Neural cell (in vitro differentiated cells): ENCODE data around the gene THBS1. TPM values are rescaled to one million over a fixed set of nuclear protein-coding genes. Genes with fewer than 3 reads are reported as not detected.

ENCODE experiments used
- H2AFZ ChIP-seq: fragments of 200-600, 300-800 bp; sonication (generic), shearing (Covaris generic); 2 replicates; pipeline ENCODE4 v1.6.0; 2014; ENCODE audit warnings: low read depth, mild to moderate bottlenecking, antibody characterized with exemption, low read length, moderate library complexity
- H3F3A ChIP-seq: fragments of 200-600 bp; shearing (Covaris generic); 2 replicates; pipeline ENCODE4 v1.6.1; 2016; ENCODE audit warnings: mild to moderate bottlenecking, moderate library complexity, mixed read lengths, antibody characterized with exemption, low read length; ENCODE audit not compliant: insufficient read depth, poor library complexity, severe bottlenecking
- H3K27ac ChIP-seq: fragments of 200-600, 300-800 bp; sonication (generic), shearing (Covaris generic); 2 replicates; pipeline ENCODE4 v1.5.1; 2014; ENCODE audit warnings: mild to moderate bottlenecking, low read length, moderate library complexity
- H3K27me3 ChIP-seq: fragments of 300-800, 200-600 bp; sonication (generic), shearing (Covaris generic); 2 replicates; pipeline ENCODE4 v1.6.0; 2014; ENCODE audit warnings: mild to moderate bottlenecking, low read depth, low read length, moderate library complexity; ENCODE audit not compliant: insufficient read depth
- H3K36me3 ChIP-seq: fragments of 300-800, 200-600 bp; sonication (generic), shearing (Covaris generic); 2 replicates; pipeline ENCODE4 v1.5.1; 2014; ENCODE audit warnings: mild to moderate bottlenecking, antibody characterized with exemption, low read length, moderate library complexity; ENCODE audit not compliant: insufficient read depth
- H3K4me2 ChIP-seq: fragments of 300-800, 200-600 bp; sonication (generic), shearing (Covaris generic); 2 replicates; pipeline ENCODE4 v1.6.0; 2014; ENCODE audit warnings: mild to moderate bottlenecking, low read length
- H3K4me3 ChIP-seq: fragments of 300-800, 200-600 bp; sonication (generic), shearing (Covaris generic); 2 replicates; pipeline ENCODE4 v1.5.1; 2014; ENCODE audit warnings: mild to moderate bottlenecking, low read length, moderate library complexity
- H3K79me2 ChIP-seq: fragments of 200-600 bp; shearing (Covaris generic); replicated peaks from 2 replicates; pipeline ENCODE4 v1.6.0; 2014; ENCODE audit warnings: mild to moderate bottlenecking, low read length, moderate library complexity; ENCODE audit not compliant: insufficient read depth
- H3K9ac ChIP-seq: fragments of 300-800, 200-600 bp; sonication (generic), shearing (Covaris generic); 2 replicates; pipeline ENCODE4 v1.6.1; 2016; ENCODE audit warnings: mild to moderate bottlenecking, low read length, mixed read lengths
- H3K9me2 ChIP-seq: fragments of 200-600 bp; shearing (Covaris generic); 2 replicates; pipeline ENCODE4 v1.6.1; 2016; ENCODE audit warnings: mild to moderate bottlenecking, low read length, mixed read lengths; ENCODE audit not compliant: insufficient read depth
- H3K9me3 ChIP-seq: fragments of 200-600, 300-800 bp; sonication (generic), shearing (Covaris generic); 2 replicates; pipeline ENCODE4 v1.6.1; 2016; ENCODE audit warnings: mild to moderate bottlenecking, mixed run types, low read length, moderate library complexity, mixed read lengths
- H4K20me1 ChIP-seq: fragments of 200-600 bp; shearing (Covaris generic); 2 replicates; pipeline ENCODE4 v1.6.1; 2016; ENCODE audit warnings: mild to moderate bottlenecking, mixed run types; ENCODE audit not compliant: insufficient read depth
- CTCF ChIP-seq: fragments of 450-650 bp; IDR thresholded peaks from 2 replicates; pipeline ENCODE4 v1.5.1; 2014; ENCODE audit warnings: antibody characterized with exemption, mild to moderate bottlenecking, moderate library complexity; ENCODE audit not compliant: poor library complexity, severe bottlenecking
- EP300 ChIP-seq: fragments of 450-650 bp; conservative IDR thresholded peaks from 2 replicates; pipeline ENCODE4 v1.6.1; 2014; ENCODE audit warnings: antibody characterized with exemption, mild to moderate bottlenecking, moderate library complexity; ENCODE audit not compliant: poor library complexity, severe bottlenecking
- EZH2 ChIP-seq: fragments of 200-600, 300-800 bp; shearing (Covaris generic), sonication (generic); IDR thresholded peaks from 2 replicates; pipeline ENCODE4 v1.6.1; 2014; ENCODE audit warnings: antibody characterized with exemption, low read length, borderline replicate concordance, mild to moderate bottlenecking; ENCODE audit not compliant: insufficient read depth, poor library complexity, severe bottlenecking
- MXI1 ChIP-seq: fragments of 450-650 bp; conservative IDR thresholded peaks from 2 replicates; pipeline ENCODE4 v1.6.1; 2014; ENCODE audit warnings: antibody characterized with exemption, mild to moderate bottlenecking; ENCODE audit not compliant: poor library complexity, severe bottlenecking
- POLR2AphosphoS5 ChIP-seq: IDR thresholded peaks from 2 replicates; pipeline ENCODE4 v1.6.1; 2012
- RAD21 ChIP-seq: fragments of 450-650 bp; conservative IDR thresholded peaks from 2 replicates; pipeline ENCODE4 v1.6.1; 2014; ENCODE audit warnings: antibody characterized with exemption, mild to moderate bottlenecking, moderate library complexity
- REST ChIP-seq: IDR thresholded peaks from 2 replicates; pipeline ENCODE4 v1.6.1; 2012; ENCODE audit warnings: borderline replicate concordance
- SMC3 ChIP-seq: fragments of 450-650 bp; conservative IDR thresholded peaks from 2 replicates; pipeline ENCODE4 v1.6.1; 2014; ENCODE audit warnings: antibody characterized with exemption, mild to moderate bottlenecking, moderate library complexity; ENCODE audit not compliant: poor library complexity
- TAF1 ChIP-seq: IDR thresholded peaks from 2 replicates; pipeline ENCODE4 v1.6.1; 2012; ENCODE audit warnings: low read depth
- polyA plus RNA-seq: library from polyadenylated mRNA; depleted of rRNA; stranded (reverse); fragments of >200 nt; gene quantifications from 2 replicates; pipeline ENCODE4 v1.2.3, GENCODE V29; 2014

The THBS1 gene
- polyA plus RNA-seq, 1 donor from 2014 or later: 0.22 TPM

- H3K36me3 ChIP-seq: no peaks in the 10 kb centered on the region
- no peak overlapping the region for H3K9ac ChIP-seq
- no peaks in the 10 kb centered on the region for H3K9me2 ChIP-seq
- H3K27me3 ChIP-seq: no peaks in the 10 kb centered on the region
- no peak overlapping the region for H3K4me3 ChIP-seq
- H3F3A ChIP-seq: no peaks in the 10 kb centered on the region
- no peak for TF ChIP-seq EZH2
- no peak for TF ChIP-seq TAF1
- TF ChIP-seq POLR2AphosphoS5: no peak
- no peak for TF ChIP-seq EP300
- TF ChIP-seq SMC3: no peak
- TF ChIP-seq MXI1: no peak
- TF ChIP-seq RAD21: no peak
- TF ChIP-seq REST: no peak
- TF ChIP-seq CTCF: no peak
- H3K9me3 ChIP-seq: no peaks in the 10 kb centered on the region
- no peak overlapping the region for H3K4me2 ChIP-seq
- H2AFZ ChIP-seq: no peak overlapping the region
- H3K27ac ChIP-seq: no peak overlapping the region
- no peaks in the 10 kb centered on the region for H3K79me2 ChIP-seq
- H4K20me1 ChIP-seq: no peaks in the 10 kb centered on the region
Measured at GRCh38 chr15:39622660-39623516, 42.0 kb downstream of the THBS1 start.

- Histone ChIP-seq H3K27me3 (no peaks in the 10 kb centered on the region), H4K20me1 (no peaks in the 10 kb centered on the region), H3K36me3 (no peaks in the 10 kb centered on the region), H3K4me3 (no peak overlapping the region), H3K9me2 (no peaks in the 10 kb centered on the region), H3F3A (no peaks in the 10 kb centered on the region), H3K9me3 (no peaks in the 10 kb centered on the region), H2AFZ (no peak overlapping the region), H3K4me2 (no peak overlapping the region), H3K9ac (no peak overlapping the region), H3K27ac (no peak overlapping the region), H3K79me2 (no peaks in the 10 kb centered on the region)
- TF ChIP-seq TAF1 (no peak), MXI1 (no peak), SMC3 (no peak), RAD21 (no peak), EP300 (no peak), REST (no peak), POLR2AphosphoS5 (no peak), EZH2 (no peak), CTCF (no peak)
Measured at GRCh38 chr15:39623529-39623931, 42.7 kb downstream of the THBS1 start.
